Activated CD8-positive, alpha-beta memory T cell treated with anti-CD3 and anti-CD28 coated beads, Interleukin-2, amount 50 U/mL, for 24 hours (primary cell): Measurements from ENCODE around the gene BAHCC1.
"Not testable (repeated sequence)": the region's sequence is repeated elsewhere in the genome, so short reads cannot be mapped to it uniquely, and the experiment has no call there.

Experiments used
- DNase-seq: peaks from one replicate; pipeline ENCODE4 v3.0.0-alpha.2; 2020; ENCODE audit errors: extremely low read depth

BAHCC1 gene

DNA sequence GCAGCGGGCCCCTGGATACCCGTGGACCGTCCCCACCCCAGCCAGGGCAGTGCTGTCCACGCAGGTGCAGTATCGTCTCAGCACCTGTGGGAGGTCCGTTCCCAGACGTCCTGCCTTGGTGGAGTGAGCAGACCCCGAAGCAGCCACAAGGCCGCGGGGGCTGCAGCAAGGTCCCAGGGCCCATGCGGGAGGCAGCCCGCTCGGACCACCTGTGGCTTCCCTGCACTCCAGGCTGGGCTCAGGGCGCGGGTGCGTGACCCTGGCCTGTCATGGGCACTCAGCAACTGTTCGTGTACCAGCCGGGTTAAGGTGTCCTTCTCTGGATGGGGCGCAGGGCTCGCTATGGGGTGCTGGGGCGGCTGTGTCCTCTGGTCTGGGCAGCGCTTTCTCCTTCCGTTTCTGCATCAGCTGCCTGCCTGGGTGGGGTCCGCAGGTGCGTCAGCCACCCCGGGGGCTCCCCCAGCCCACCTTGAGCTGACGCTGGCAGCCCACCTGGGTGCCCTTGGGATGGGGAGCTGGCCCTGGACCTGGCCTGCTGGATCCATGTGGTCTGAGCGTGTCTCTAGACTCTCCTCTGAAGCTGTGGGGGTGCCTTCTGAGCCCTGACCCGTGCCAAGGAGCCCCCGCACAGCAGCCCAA is 18.4 kb downstream of the BAHCC1 start:
- no peak for DNase-seq

DNA sequence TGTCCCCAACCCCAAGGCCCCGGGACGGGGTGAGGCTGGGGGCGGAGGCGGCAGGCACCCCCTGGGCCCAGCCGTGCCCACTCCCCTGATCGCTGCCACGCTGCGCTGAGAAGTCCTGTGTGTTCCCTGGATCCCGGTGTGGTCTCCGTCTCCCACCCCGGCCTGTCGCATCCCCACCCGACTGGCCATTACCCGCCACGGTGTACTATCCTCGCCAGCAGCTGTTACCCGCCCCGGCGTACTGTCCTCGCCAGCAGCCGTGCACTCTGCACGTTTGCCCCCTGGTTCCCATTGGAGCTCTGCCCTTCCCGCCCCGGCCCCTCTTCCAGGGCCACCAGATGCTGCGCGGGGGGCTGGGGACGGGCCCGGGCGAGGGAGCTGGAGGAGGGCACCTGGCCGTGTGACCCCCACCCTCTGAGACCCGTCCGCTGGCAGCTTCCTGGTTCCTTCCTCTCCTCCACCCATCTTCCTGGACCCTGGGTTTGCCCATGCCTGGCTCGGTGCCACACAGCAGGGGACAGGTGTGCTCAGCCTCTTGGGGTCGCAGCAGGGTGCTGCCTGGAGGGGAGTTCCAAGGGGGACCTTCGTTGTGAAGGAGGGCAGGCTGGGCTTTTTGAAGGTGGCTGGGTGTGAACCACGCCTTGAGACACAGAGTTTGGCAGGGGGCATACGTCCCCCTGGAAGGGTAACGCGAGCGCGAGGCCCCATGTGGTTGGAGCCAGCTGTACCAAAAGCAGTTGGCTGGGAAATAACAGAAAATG is 19.7 kb downstream of the BAHCC1 start:
- DNase-seq = no peak

DNA sequence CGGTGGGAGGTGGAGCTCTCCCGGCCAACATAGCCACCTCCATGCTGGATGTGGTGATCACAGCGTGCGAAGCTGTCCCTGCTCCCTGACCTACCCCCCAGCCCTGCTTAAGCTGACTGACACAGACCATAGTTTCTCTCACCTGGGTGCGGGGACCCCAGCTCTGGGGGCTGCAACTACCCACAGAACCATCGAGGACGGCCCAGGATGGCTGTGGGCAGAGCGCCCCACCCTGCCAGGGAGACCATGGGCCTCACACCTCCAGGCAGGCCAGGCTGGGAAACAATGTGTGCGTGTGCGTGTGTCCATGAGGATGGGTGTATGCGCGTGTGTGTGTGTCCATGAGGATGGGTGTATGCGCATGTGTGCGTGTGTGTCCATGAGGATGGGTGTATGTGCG is 20.4 kb downstream of the BAHCC1 start:
- DNase-seq = no peak

DNA sequence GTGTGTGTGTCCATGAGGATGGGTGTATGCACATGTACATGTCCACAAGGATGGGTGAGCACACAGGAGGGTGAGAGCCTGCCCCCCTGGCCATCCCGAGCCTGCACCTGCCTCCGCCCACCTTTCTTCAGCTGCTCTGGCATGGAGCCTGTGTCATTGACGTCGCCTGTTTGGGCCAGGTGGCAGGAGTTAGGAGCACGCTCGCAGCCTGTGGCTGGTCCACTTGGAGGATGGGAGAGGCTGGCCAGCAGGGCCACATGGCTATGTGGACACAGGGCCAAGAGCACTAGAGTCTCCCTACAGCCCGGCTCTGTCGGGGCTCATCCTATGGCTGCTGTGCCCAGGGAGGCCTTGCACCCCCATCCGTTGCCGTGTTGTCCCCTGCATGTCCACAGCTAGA is 21.4 kb downstream of the BAHCC1 start:
- no peak for DNase-seq

GRCh38 chr17:81417049-81417878 is 22.0 kb downstream of the BAHCC1 start:
- DNase-seq = no peak

- no peak for DNase-seq
Measured at GRCh38 chr17:81417879-81418709, 22.8 kb downstream of the BAHCC1 start.

DNA sequence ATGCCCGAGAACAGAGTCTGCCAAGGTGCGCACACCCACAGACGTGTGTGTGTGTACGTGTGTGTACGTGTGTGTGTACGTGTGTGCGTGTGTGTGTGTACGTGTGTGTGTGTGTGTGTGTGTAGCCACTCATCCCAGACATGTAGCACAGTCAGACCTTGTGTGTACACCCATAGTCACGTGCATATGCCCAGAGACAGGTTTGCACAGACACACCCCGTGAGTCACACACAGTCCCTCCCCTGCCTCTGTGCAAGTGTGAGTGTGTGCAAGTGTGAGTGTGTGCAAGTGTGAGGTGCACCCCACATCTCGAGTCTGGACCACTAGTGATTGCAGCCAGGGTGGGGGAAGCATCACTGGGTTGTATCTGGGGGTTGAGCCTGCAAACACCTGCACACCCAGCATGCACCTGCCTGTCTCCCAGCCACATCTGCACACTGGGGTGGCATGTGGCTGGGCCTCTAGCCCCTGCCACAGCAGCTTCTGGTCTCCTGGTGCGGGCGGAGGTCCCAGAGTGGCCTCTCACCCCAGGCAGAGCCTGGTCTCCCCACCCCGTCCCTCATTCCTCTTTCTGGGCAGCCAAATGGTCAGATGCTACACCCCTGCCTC is 23.6 kb downstream of the BAHCC1 start:
- DNase-seq = no peak

DNA sequence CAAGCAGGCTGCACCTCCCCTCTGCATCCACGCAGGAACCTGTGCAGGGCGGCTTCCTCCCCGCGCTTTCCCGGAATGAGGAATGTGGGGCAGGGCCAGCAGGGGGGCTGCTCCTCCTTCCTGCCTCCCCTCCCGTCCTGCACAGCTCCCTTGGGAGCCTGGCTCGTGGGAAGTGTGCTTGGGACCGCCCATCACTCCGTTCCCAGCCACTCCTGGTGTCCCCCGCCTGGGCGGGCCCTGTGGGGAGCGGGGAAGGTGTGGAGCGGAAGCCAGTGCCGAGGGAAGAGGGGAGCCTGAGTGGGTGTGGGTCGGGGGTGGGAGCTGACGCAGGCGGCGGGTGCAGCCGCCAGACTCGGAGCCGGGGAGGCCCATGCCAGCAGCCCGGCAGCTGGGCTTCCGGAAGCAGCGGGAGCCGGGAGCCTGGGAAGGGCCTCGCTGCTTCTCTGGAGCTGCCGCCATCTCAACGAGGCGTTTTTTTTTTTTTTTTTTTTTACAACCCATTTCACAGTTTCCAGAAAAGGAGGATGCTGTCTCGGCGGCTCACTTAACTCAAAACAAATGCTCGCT is 24.1 kb downstream of the BAHCC1 start:
- no peak for DNase-seq

- no peak for DNase-seq
Measured at GRCh38 chr17:81419886-81420768, 24.9 kb downstream of the BAHCC1 start.

DNA sequence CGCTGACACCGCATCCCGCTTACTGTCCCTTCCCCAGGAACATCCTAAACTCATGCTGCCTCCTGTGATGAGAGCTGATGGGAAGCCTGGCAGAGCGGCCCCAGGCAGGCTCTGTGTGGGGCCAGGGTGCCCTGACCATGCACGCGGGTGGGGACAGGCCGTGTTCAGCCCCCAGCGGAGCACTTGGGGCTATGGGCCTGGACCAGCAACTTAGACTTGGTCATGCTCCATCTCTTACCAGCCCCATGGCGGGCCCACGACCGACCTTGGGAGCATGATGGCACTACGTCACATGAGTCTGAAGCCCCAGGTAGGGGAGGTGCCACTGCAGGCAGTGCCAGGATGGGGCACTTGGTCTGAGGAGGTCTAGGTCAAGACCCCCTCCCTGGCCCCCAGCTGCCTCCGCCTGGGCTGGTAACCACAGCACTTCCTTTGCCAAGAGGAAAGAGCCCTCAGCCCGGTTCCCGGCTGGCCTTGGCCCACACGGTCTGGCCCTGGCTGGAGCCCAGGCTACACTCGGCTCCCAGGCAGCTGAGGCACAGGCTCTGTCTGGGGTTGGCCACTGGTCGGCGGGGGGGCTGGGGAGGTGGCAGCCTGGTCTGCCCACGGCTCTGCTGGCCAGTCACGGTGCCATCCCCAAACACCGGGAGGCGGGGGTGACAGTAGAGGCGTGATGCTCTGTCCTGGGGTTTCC is 25.7 kb downstream of the BAHCC1 start:
- no peak for DNase-seq

- DNase-seq = no peak
Measured at GRCh38 chr17:81422776-81423697, 27.8 kb downstream of the BAHCC1 start.

DNA sequence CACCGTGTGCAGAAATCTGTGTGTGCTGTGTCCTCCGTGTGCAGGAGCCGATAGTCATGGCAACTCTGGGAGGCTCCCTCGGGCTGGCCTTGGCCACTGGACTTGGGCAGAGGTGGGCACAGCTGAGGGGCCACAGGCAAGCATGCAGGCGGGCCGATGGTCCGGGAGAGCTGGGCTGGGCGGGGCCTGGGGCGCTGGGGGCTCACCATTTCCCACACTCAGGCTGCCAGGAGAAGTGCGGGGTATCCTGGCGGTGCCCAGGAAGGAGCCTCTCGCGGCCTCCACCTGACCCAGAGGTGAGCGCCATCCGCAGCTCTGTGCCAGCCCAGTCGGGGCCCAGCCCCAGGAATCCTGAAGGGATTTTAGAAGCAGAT is 28.4 kb downstream of the BAHCC1 start:
- DNase-seq = no peak

GRCh38 chr17:81424151-81425017 is 29.1 kb downstream of the BAHCC1 start:
- DNase-seq = no peak

- DNase-seq = not testable (repeated sequence)
Measured at GRCh38 chr17:81425041-81425440, 29.8 kb downstream of the BAHCC1 start.

- not testable (repeated sequence) for DNase-seq
Measured at GRCh38 chr17:81425716-81426392, 30.6 kb downstream of the BAHCC1 start.

DNA sequence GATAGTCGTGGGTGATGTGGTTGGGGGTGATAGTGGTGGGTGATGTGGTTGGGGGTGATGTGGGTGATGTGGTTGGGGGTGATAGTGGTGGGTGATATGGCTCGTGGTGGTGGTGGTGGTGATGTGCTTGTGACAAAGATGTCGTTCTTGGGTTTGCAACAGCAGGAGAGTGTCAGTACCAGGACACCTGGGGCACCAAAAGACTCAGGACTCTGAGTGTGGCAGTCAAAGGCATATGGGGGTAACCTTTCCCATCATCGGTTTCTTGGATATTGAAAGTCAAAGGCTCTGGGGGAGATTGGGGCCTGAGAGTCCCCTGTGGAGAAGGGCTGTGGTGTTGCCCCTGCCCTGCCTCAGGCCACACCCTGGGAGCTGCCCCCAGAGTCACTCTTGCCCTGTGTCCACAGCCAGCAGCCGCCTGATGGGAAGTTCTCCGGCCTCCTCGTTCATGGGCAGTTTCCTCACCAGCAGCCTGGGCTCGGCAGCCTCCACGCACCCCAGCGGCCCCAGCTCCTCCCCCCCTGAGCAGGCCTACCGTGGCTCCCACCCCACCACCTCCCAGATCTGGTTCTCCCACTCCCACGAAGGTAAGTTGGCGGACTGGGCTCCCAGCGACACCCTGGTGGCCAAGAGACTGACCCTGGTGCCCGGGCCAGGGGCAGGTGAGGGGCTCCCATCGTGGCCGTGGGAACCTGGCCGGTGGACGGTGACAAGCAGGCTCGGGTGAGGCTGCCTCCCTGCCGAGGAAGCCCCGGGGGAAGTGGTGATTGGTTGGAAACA is 31.3 kb downstream of the BAHCC1 start:
- DNase-seq = no peak
